H1 (cell line): ENCODE results near the gene KRTAP9-1. TPM values are rescaled to one million over a fixed set of nuclear protein-coding genes. Genes with fewer than 3 reads are reported as not detected.
"Not testable (repeated sequence)": the region's sequence is repeated elsewhere in the genome, so short reads cannot be mapped to it uniquely, and the experiment has no call there.

Experiments used
- CTCF ChIA-PET: fragments of 300-600 bp; sonication (Branson Sonifier 250); formaldehyde crosslinking; loops from one replicate; lab custom pipeline; 2021; ENCODE audit not compliant: partially characterized antibody; lab: Charles Lee
- POLR2A ChIA-PET: fragments of 300-600 bp; sonication (Branson Sonifier 250); formaldehyde crosslinking; loops from one replicate; lab custom pipeline; 2021; ENCODE audit warnings: inconsistent platforms; ENCODE audit not compliant: partially characterized antibody; lab: Charles Lee
- DNase-seq, 2 experiments: peaks; one replicate each; pipeline versions ENCODE4 v3.0.0 to v3.0.0-alpha.2; 2010 to 2022; ENCODE audit warnings: low spot score in 2 of 2, low read depth in 1 of 2, mixed read lengths in 1 of 2
- FAIRE-seq: peaks from 2 replicates; lab custom pipeline; 2011; peaks lifted over from hg19 to GRCh38; lab: Jason Lieb, UNC
- H2AFZ ChIP-seq: 2 replicates; pipeline ENCODE4 v1.8.1; 2012; ENCODE audit warnings: low read length, inconsistent platforms
- H2AK5ac ChIP-seq: 2 replicates; pipeline ENCODE4 v1.6.1; 2013; ENCODE audit warnings: low read depth, low read length
- H2BK120ac ChIP-seq: replicated peaks from 2 replicates; pipeline ENCODE3; 2013; ENCODE audit warnings: low read depth, low read length, inconsistent platforms
- H2BK12ac ChIP-seq: 2 replicates; pipeline ENCODE4 v1.6.1; 2013; ENCODE audit warnings: low read depth, low read length
- H2BK15ac ChIP-seq: 2 replicates; pipeline ENCODE4 v1.6.1; 2013; ENCODE audit warnings: low read length
- H2BK20ac ChIP-seq: 2 replicates; pipeline ENCODE4 v1.6.1; 2013; ENCODE audit warnings: low read length
- H2BK5ac ChIP-seq: 2 replicates; pipeline ENCODE4 v1.6.1; 2013; ENCODE audit warnings: low read depth, low read length
- H3K14ac ChIP-seq: 2 replicates; pipeline ENCODE4 v1.6.1; 2013; ENCODE audit warnings: inconsistent platforms; ENCODE audit not compliant: insufficient read length
- H3K18ac ChIP-seq: 2 replicates; pipeline ENCODE4 v1.6.1; 2013; ENCODE audit warnings: low read length; ENCODE audit errors: extremely low read depth
- H3K23ac ChIP-seq: 2 replicates; pipeline ENCODE4 v1.6.1; 2013; ENCODE audit warnings: inconsistent platforms; ENCODE audit not compliant: insufficient read length
- H3K23me2 ChIP-seq: 2 replicates; pipeline ENCODE4 v1.6.1; 2013; ENCODE audit warnings: low read depth, low read length
- H3K27ac ChIP-seq: 2 replicates; pipeline ENCODE4 v1.6.1; 2011; ENCODE audit warnings: low read depth, low read length, inconsistent platforms
- H3K27me3 ChIP-seq, 4 experiments: replicated peaks in 1 of 4; 1 replicate in 1 of 4; 2 replicates in 3 of 4; pipeline versions ENCODE4 v1.6.1 to v1.8.1; 2011 to 2013; ENCODE audit warnings: low read length in 3 of 4, mild to moderate bottlenecking in 3 of 4, inconsistent platforms in 2 of 4, mixed read lengths in 2 of 4, moderate library complexity in 1 of 4; ENCODE audit not compliant: control insufficient read depth in 3 of 4, insufficient read depth in 3 of 4; ENCODE audit errors: extremely low read depth in 1 of 4
- H3K36me3 ChIP-seq, 4 experiments: 2 replicates each; pipeline versions ENCODE4 v1.6.1 to v1.8.1; 2011 to 2013; ENCODE audit warnings: mild to moderate bottlenecking in 4 of 4, low read length in 3 of 4, moderate library complexity in 2 of 4, control low read depth in 1 of 4, inconsistent platforms in 1 of 4; ENCODE audit not compliant: insufficient read depth in 4 of 4, control insufficient read depth in 2 of 4
- H3K4ac ChIP-seq: replicated peaks from 2 replicates; pipeline ENCODE3; 2013; ENCODE audit warnings: low read length, low read depth, mixed read lengths, inconsistent platforms; ENCODE audit not compliant: insufficient read length
- H3K4me1 ChIP-seq, 4 experiments: replicated peaks in 1 of 4; 1 replicate in 1 of 4; 2 replicates in 3 of 4; pipeline versions ENCODE4 v1.6.1 to v1.8.1; 2011 to 2013; ENCODE audit warnings: low read length in 3 of 4, inconsistent platforms in 2 of 4, mixed read lengths in 1 of 4; ENCODE audit not compliant: insufficient read depth in 4 of 4, control insufficient read depth in 3 of 4
- H3K4me2 ChIP-seq, 2 experiments: 2 replicates each; pipeline versions ENCODE4 v1.6.1 to v1.8.1; 2011 to 2013; ENCODE audit warnings: low read depth in 2 of 2, low read length in 2 of 2, control low read depth in 1 of 2, inconsistent platforms in 1 of 2, mild to moderate bottlenecking in 1 of 2; ENCODE audit not compliant: insufficient read depth in 1 of 2
- H3K4me3 ChIP-seq, 4 experiments: fragments of 200-600, 300-600 bp in 1 of 4; sonication (generic), shearing (Covaris generic), sonication (Bioruptor Twin) in 1 of 4; 2 replicates each; pipeline versions ENCODE4 v1.5.1 to v1.8.1; 2011 to 2016; ENCODE audit warnings: low read length in 4 of 4, low read depth in 3 of 4, control low read depth in 2 of 4, inconsistent platforms in 2 of 4, mild to moderate bottlenecking in 2 of 4, mixed read lengths in 1 of 4, moderate library complexity in 1 of 4; ENCODE audit not compliant: insufficient read depth in 2 of 4; ENCODE audit errors: extremely low read depth in 1 of 4
- H3K56ac ChIP-seq: replicated peaks from 2 replicates; pipeline ENCODE3; 2013; ENCODE audit warnings: low read depth, mild to moderate bottlenecking, mixed read lengths, low read length, inconsistent platforms; ENCODE audit not compliant: insufficient read length
- H3K79me1 ChIP-seq: 2 replicates; pipeline ENCODE4 v1.6.1; 2013; ENCODE audit warnings: low read depth, low read length, control low read depth
- H3K79me2 ChIP-seq, 2 experiments: 2 replicates each; pipeline versions ENCODE4 v1.6.1 to v1.8.1; 2012 to 2013; ENCODE audit warnings: low read length in 2 of 2, mild to moderate bottlenecking in 2 of 2, inconsistent platforms in 1 of 2; ENCODE audit not compliant: insufficient read depth in 2 of 2, control insufficient read depth in 1 of 2
- H3K9ac ChIP-seq, 4 experiments: replicated peaks in 1 of 4; 1 replicate in 1 of 4; 2 replicates in 3 of 4; pipeline versions ENCODE4 v1.6.1 to v1.8.1; 2011 to 2013; ENCODE audit warnings: low read depth in 3 of 4, low read length in 3 of 4, control low read depth in 2 of 4, mild to moderate bottlenecking in 2 of 4, moderate library complexity in 2 of 4, inconsistent platforms in 1 of 4; ENCODE audit errors: extremely low read depth in 1 of 4
- H3K9me3 ChIP-seq, 2 experiments: 2 replicates each; pipeline versions ENCODE4 v1.6.1 to v1.8.1; 2012 to 2013; ENCODE audit warnings: mild to moderate bottlenecking in 2 of 2, moderate library complexity in 2 of 2, control low read depth in 1 of 2, inconsistent platforms in 1 of 2, low read depth in 1 of 2, low read length in 1 of 2, mixed read lengths in 1 of 2; ENCODE audit not compliant: insufficient read depth in 2 of 2
- H4K20me1 ChIP-seq, 2 experiments: replicated peaks in 1 of 2; 2 replicates each; pipeline versions ENCODE3 to v1.8.1; 2011 to 2013; ENCODE audit warnings: inconsistent platforms in 2 of 2, low read length in 2 of 2, mild to moderate bottlenecking in 1 of 2; ENCODE audit not compliant: insufficient read depth in 2 of 2, control insufficient read depth in 1 of 2
- H4K5ac ChIP-seq: 2 replicates; pipeline ENCODE4 v1.6.1; 2013; ENCODE audit warnings: low read length, low read depth, mixed read lengths, inconsistent platforms; ENCODE audit not compliant: insufficient read length
- H4K8ac ChIP-seq: 2 replicates; pipeline ENCODE4 v1.8.0; 2013; ENCODE audit warnings: mild to moderate bottlenecking, moderate library complexity, low read length, inconsistent platforms; ENCODE audit not compliant: insufficient read depth; ENCODE audit errors: extremely low read depth
- H4K91ac ChIP-seq: replicated peaks from 2 replicates; pipeline ENCODE3; 2013; ENCODE audit warnings: low read length, mixed read lengths, inconsistent platforms; ENCODE audit not compliant: insufficient read length
- ATF2 ChIP-seq: IDR thresholded peaks from 2 replicates; pipeline ENCODE4 v1.6.1; 2012; ENCODE audit warnings: low read length, inconsistent platforms
- CEBPB ChIP-seq: IDR thresholded peaks from 2 replicates; pipeline ENCODE4 v1.6.1; 2012; ENCODE audit warnings: low read depth, low read length
- JUN ChIP-seq: IDR thresholded peaks from 2 replicates; pipeline ENCODE4 v1.6.1; 2011; ENCODE audit warnings: low read depth, mild to moderate bottlenecking, improper control_type of control experiment, low read length
- POLR2A ChIP-seq, 2 experiments: IDR thresholded peaks; 1 replicate in 1 of 2; 2 replicates in 1 of 2; pipeline ENCODE4 v1.6.1; 2011; ENCODE audit warnings: low read depth in 2 of 2, low read length in 2 of 2, mild to moderate bottlenecking in 2 of 2; ENCODE audit errors: control extremely low read depth in 1 of 2
- RFX5 ChIP-seq: IDR thresholded peaks from 2 replicates; pipeline ENCODE4 v1.6.1; 2011; ENCODE audit warnings: low read depth, low read length, improper control_type of control experiment, borderline replicate concordance
- SP2 ChIP-seq: IDR thresholded peaks from 2 replicates; pipeline ENCODE4 v1.6.1; 2012; ENCODE audit warnings: mild to moderate bottlenecking, low read length, inconsistent platforms
- WGBS, 2 experiments: shearing (Covaris generic) in 1 of 2; methylation state at CpG; one replicate each; pipeline versions ENCODE4 v1.1.6 to v1.1.7; 2013 to 2015; ENCODE audit warnings: low lambda C conversion rate in 2 of 2, mixed read lengths in 2 of 2, inconsistent platforms in 1 of 2, low coverage in 1 of 2, missing lambda C conversion rate in 1 of 2; ENCODE audit not compliant: insufficient replicate concordance in 2 of 2, insufficient coverage in 1 of 2, insufficient read length in 1 of 2; ENCODE audit errors: extremely low coverage in 1 of 2, missing lambda C conversion rate in 1 of 2; 5-methylcytosine and 5-hydroxymethylcytosine counted together
- polyA plus RNA-seq, 7 experiments: library from polyadenylated mRNA; depleted of rRNA in 3 of 7; stranded (reverse) in 5 of 7; unstranded in 2 of 7; fragments of >200 nt in 5 of 7; fragments of 200-250 nt in 2 of 7; gene quantifications; 1 replicate in 5 of 7; 2 replicates in 1 of 7; 4 replicates in 1 of 7; pipeline versions ENCODE4 v1.2.1 to v1.2.3, GENCODE V29; 2011 to 2013; ENCODE audit warnings: missing spikeins in 2 of 7, mixed read lengths in 2 of 7
- total RNA-seq: library from RNA; stranded (reverse); fragmentation: NEBNext Ultra II Directional; extraction: Animal tissue kit (Norgen Biotek cat#: 25700); gene quantifications from 2 replicates; pipeline ENCODE4 v1.2.1, GENCODE V29; 2021

Gene KRTAP9-1
- total and polyA plus RNA-seq, 2 of the 8 experiments (the other 6 are each of a cell fraction or from before 2014, with no cell fraction given) = not detected

DNA sequence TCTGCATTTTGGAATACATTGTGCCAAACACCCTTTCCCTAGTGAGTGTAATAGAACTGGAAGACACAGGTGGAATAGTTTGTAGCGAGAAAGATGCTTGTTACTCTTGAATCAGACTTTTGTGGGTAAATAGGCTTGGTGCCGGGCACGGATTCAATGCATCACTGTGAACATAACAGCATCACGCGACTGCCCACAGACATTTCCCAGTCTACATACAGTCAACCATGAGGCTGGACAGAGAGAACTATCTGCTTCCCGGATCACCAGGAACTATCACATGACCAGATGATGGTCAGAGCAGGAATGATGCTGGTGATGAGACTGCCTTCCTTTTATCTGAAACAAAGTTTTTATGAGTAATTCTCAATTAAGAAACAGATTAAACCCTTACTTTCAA is 36.4 kb downstream of the KRTAP9-1 start (continued):
- no peak for TF ChIP-seq POLR2A (IDR thresholded peaks at IDR 0.05; ENCODE audit: control extremely low read depth in 1 of 2, low read depth in 2 of 2, low read length in 2 of 2)
- TF ChIP-seq SP2 = no peak
- no peak for TF ChIP-seq RFX5
- no peak for TF ChIP-seq CEBPB
- no peak for TF ChIP-seq ATF2
- TF ChIP-seq JUN = no peak

- H3K9ac ChIP-seq, H2AK5ac ChIP-seq, H2BK15ac ChIP-seq, H2BK120ac ChIP-seq, H3K4me3 ChIP-seq, H3K27ac ChIP-seq, POLR2A ChIA-PET, H4K8ac ChIP-seq, FAIRE-seq, H3K9me3 ChIP-seq, H3K79me1 ChIP-seq, H2BK12ac ChIP-seq, H3K4me2 ChIP-seq, H3K23ac ChIP-seq, H3K4me1 ChIP-seq, H3K79me2 ChIP-seq, H3K18ac ChIP-seq, H2BK5ac ChIP-seq, H3K23me2 ChIP-seq, H3K14ac ChIP-seq, H3K4ac ChIP-seq, H4K5ac ChIP-seq, DNase-seq, CTCF ChIA-PET, H2BK20ac ChIP-seq, H3K27me3 ChIP-seq, H3K36me3 ChIP-seq, H4K20me1 ChIP-seq, H4K91ac ChIP-seq, H3K56ac ChIP-seq: not testable (repeated sequence)
- WGBS, 2 experiments = 78% methylated on average over 3 of the region's 4 CpGs; no CpG with 5 or more reads in 1 of the 2 experiments
- peak within 1 kb of the TSS; percentile 33; the same call in 1 of the 2 replicates for H2AFZ ChIP-seq
These were observed 37.0 kb downstream of the KRTAP9-1 start, which contains the start of gene KRTAP9-2 for GRCh38 chr17:41226598-41227095. KRTAP9-2 (plus strand) TSS chr17:41226648; CDS start chr17:41226655, 7 bp downstream.
